ENCODE measurements around the gene LGALS3.
A peak's percentile ranks its signal among the peaks of the same experiment; 100 is the strongest.

Gene LGALS3

GRCh38 chr14:55115460-55115859, 13.6 kb upstream of the LGALS3 start:
- DNase-seq = no peak

DNA sequence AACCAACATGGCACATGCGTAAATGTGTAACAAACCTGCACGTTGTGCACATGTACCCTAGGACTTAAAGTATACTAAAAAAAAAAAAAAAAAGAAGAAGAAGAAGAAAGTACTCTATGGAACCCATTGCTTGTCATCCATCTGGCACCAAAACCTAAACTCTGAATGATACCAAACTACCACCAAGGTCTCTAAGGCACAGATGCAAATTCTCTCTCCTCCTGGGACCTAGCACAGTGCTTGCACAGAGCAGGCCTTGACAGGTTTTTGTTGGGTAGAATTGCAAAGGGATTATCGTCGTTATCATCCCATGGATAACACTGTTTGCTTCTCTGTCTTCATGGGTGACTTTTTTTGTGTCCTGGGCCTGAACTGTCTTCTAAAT, 13.2 kb upstream of the LGALS3 start:
- no peak for DNase-seq

- no peak for DNase-seq
Measured at GRCh38 chr14:55116246-55117030, 12.6 kb upstream of the LGALS3 start.

DNA sequence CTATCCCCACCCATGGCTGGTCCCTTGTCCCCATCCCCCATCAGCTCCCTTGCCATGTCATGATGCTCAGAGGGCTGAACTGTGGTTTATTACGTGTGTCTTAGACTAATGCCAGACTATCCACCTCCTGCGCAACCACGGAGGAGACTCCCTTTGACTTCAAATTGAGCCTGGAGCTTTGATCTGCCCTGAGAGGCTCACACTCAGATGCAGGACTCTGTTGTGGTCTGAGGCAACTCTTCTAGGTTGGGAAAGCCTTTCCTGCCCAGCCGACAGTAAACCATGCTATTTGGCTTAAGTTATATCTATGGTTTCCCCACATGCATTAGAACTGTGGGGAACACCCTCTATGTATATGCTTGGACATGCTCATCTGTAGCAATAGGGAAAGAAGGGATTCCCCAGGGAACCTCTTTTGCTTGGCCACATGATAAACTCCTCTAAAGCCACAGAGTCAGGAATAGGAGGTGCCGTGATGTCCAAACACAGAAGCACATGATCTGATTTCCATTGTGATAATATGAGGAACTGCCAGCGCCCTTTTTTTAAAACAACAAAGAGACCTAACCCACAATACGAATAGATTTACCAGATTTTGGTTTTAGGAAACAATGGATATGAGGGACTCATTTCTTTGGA, 11.1 kb upstream of the LGALS3 start:
- no peak for DNase-seq

GRCh38 chr14:55118761-55119160, 10.3 kb upstream of the LGALS3 start:
- no peak for DNase-seq

- no peak for DNase-seq
Measured at GRCh38 chr14:55120571-55121495, 8.2 kb upstream of the LGALS3 start.

DNA sequence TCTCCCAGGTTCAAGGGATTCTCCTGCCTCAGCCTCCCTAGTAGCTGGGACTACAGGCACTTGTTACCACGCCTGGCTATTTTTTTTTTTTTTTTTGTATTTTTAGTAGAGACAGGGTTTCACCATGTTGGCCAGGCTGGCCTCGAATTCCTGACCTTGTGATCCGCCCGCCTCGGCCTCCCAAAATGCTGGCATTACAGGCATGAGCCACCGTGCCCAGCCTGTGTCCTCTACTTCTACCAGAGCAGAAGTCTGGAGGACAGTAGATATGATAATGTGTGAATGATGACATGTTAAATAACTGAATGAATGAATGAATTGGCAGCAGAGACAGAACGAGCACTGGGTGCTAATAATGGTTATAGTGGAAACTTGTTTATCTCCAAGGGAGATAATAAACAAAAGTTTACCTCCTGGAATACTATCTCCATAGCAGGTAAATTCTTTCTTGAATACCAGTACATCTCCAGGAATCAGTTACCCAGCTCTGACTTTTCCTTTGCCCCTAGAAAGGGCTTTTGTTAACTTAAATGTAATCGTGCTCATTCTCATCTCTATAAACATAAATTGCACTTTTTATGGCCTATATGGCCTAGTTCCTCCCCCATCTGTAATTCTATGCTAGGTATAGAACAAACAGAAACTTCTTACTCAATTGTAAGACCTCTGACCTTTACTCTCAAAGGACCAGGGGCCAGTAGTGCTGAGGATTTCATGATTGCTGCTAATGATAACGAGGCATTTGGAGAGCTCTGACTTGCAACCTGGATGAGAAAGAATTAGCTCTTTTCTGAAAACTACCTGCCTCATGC, 7.2 kb upstream of the LGALS3 start:
- DNase-seq = no peak

DNA sequence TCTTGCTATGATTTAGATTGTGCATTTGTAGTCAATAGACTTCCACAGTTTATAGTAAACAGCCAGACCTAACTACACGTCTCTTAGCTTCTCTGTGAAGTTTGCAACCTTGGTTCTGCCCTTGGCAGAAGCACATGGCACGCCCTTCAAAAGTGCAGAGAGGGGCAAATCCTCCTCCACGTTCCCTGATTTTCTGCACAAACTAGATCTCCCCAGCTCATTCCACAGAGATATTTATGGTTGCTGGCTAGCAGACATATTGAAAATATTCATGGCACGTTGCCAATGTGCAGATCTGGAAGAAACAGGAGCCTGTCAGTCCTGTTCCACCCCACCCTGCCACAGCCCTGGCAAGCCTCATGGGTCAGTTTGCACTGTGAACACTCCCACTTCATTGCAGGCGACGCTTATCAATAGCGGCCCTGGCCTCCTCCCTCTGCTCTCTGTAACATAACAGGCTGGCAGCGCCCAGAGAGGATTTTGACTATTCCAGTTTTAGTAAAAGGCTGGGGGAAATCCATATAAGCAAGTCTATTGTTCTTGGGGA, 6.5 kb upstream of the LGALS3 start:
- DNase-seq = no peak

GRCh38 chr14:55123101-55123500, 6.0 kb upstream of the LGALS3 start:
- no peak for DNase-seq

- DNase-seq = no peak
Measured at GRCh38 chr14:55123852-55124639, 5.0 kb upstream of the LGALS3 start.

- no peak for DNase-seq
Measured at GRCh38 chr14:55124774-55125386, 4.2 kb upstream of the LGALS3 start.

DNA sequence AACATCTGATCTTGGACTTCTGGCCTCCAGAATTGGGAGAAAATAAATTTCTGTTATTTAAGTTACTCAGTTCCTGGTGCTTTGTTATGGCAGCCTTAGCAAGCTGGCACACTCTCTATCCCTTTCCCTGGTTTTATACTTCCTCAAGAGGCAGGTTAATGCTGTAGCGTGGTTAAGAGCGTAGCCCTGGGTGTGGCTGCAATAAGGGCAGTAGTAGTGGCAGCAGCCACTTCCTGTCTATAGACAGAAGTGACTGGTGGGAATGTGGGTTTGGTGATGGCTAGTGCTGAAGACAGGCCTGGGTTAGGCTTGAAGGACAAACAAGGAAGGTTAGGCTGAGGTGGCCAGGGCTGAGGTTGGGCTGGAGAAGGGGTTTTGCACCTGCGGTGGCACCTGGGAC, 3.6 kb upstream of the LGALS3 start:
- DNase-seq = no peak

- no peak for DNase-seq
Measured at GRCh38 chr14:55126034-55126433, 3.0 kb upstream of the LGALS3 start.

GRCh38 chr14:55126932-55127459, 2.1 kb upstream of the LGALS3 start:
- no peak for DNase-seq

DNA sequence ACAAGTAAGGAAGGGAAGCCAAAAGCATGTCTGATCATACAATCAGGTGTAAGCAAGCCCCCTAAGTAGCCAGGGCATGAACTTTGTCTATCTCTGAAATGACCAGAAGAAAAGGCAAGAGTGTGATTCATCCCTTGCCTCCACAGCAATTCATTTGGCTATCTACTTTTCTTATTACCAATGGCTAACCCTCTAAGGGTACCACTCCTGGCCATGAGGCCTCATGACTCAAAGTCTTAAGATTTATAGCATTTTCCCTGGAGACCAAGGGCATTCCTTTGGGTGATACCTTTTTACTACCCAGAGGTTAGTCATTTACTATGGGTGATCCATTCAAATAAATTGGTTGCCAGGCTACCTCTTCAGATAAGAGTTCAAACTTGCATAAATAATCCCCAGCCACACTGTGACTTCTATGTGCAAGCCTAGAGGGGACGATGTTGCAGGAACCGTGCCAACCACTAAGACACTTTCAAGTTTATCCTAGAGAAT, 1.5 kb upstream of the LGALS3 start:
- no peak for DNase-seq

DNA sequence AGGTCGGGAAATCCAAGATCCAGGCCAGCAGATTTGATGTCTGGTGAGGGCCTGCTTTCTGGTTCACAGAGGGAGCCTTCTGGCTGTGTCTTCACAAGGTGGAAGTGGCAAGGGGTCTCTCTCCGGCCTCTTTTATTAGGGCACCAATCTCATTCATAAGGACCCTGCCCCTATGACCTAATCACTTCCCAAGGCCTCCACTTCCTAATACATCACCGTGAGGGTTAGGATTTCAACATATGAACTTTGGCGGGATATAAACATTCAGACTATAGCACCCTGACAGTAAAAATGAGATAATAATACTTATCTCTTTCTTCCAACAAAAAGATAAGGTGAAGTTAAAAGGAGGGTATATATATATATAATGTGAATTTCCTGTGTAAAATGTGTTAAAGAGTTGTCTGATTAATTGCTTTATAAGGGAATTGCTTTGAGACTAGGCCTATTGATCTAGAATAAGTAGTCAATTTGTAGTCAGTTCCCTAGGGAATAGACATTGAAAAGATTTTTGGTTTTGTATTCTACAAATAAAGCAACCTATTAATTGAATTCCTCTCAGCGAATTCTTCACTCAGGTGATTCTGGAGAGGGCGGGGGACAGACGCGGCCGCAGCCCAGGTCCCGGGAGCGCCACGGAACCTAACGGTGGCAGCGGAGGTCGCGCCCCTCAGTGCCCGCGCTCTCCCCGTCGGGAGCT, 516 bp upstream of the LGALS3 start:
- DNase-seq = no peak

GRCh38 chr14:55129428-55130195, 560 bp downstream of the LGALS3 start:
- DNase-seq = peak; percentile 55

DNA sequence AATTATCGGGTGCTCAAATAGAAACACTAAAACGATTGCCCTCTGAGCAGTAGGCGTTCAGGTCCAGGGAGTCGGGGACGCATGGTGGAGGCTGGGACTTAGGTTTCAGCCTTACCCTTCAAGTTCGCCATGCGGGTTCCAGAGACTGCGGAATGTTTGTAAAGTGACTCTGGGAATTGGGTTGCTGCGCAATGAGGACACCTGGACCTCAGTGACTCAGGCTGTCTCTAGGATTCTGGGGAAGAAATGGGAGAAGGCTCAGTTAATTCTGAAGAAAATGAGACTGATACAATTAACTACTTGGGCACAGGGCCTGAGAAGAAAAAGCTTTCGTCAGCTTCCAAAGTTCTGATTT, 1.1 kb downstream of the LGALS3 start:
- DNase-seq = no peak

Data from stimulated activated CD4-positive, alpha-beta T cell treated with anti-CD3 and anti-CD28 coated beads, Interleukin-4, amount 100 ng/mL, for 1 hour (primary cell).